HG03558 (cell line): Measurements from ENCODE around the gene TAF1B.

Experiments
- ATAC-seq: cut with Tn5 transposase; IDR thresholded peaks from one replicate; pipeline ENCODE4 v1.9.1; 2021; ENCODE audit warnings: moderate number of reproducible peaks; ENCODE audit not compliant: unreplicated experiment; ENCODE audit errors: extremely low read depth

The TAF1B gene

DNA sequence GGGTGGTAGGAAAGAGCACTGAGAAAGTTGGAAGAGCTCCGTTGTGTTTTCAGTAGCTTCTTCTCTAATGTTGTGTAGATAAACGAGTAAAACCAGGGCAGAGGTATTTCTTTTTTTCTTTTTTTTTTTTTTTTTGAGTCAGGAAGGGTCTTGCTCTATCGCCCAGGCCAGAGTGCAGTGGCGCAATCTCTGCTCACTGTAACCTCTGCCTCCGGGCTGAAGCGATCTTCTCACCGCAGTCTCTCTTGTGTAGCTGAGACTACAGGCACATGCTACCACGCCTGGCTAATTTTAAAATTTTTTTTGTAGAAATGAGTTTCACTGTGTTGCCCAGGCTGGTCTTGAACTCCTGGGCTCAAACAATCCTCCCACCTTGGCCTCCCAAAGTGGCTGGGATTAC is 114.8 kb downstream of the TAF1B start:
- no peak for ATAC-seq

- ATAC-seq, result no peak
Observed at GRCh38 chr2:9959262-9959661, 116.0 kb downstream of the TAF1B start.

GRCh38 chr2:9961013-9961412 is 117.7 kb downstream of the TAF1B start:
- no peak for ATAC-seq

DNA sequence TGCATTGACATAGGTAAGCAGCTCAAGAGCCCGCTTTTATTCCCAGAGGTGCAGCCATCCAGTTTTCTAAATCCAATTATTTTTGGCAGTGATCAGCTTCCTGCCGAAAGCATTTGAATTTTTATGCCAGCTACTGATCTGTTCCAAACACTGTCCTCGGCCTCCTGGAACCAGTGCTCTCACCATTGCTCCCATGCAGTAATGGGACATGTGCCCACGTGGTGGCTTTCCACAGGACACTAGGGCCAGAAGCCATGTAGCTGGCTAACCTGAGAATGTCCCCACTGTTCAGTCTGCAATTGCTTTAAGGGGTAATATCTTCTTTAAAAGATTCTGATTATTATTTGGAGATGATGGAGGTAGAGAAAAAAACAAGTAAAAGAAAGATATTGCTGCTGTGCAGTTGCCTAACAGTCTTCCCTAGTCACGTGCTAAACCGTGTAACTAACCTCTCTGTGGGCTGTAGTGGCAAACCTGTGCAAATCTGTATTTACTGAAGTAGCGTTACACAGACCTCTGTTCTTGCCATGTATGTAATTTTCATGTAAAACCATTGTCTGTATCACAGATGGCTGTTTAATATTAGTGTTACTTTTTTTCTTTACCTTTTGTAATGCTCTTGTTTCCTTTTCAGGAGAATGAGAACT is 121.2 kb downstream of the TAF1B start:
- ATAC-seq, result no peak

GRCh38 chr2:9965119-9965822 is 122.0 kb downstream of the TAF1B start:
- no peak for ATAC-seq

- no peak for ATAC-seq
Observed at GRCh38 chr2:9966491-9967022, 123.3 kb downstream of the TAF1B start.

- ATAC-seq, result no peak
Observed at GRCh38 chr2:9967053-9967775, 123.9 kb downstream of the TAF1B start.

GRCh38 chr2:9968553-9969497 is 125.6 kb downstream of the TAF1B start:
- no peak for ATAC-seq

DNA sequence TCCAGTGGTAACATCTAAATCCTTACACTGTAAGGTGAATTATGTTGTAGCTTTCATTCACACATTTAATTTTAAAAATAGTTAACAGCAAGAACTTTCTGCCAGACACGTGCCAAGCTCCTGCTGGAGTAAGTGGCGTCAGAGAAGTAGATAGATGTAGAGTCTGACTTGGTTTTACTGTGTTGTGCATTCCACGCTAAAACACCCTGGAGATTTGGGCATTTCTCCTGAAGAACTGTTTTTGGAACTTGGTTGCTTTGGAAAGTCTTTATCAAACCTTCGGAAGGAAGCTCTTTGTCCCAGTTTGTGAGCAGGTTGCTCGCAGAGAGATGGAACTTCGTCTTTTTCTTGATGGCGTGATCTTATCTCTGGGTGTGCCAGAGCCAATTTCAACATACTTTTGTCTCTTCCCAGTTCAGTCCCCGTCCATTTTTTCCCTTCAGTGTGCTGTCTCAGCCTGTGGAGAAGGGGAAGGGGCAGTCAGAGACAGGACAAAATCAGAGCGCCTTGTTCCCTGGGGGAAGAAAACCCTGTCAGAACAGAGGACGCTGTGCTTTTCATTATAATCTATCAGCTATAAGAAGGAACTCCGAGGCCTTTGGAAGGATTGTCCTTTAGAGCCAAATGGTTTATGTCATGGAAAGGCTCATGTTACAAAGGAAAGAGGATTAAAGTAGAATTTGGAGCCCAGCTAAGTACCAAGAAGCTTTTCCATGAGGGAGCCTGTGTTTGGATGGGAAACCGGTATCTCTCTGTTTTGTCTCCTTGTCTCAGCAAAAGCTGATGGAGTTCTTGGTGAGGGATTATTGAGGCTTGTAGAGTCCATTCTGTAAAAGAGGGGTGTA is 127.1 kb downstream of the TAF1B start:
- no peak for ATAC-seq

- ATAC-seq, result no peak
Observed at GRCh38 chr2:9971105-9971818, 128.0 kb downstream of the TAF1B start.

GRCh38 chr2:9971890-9972289 is 128.6 kb downstream of the TAF1B start:
- no peak for ATAC-seq

DNA sequence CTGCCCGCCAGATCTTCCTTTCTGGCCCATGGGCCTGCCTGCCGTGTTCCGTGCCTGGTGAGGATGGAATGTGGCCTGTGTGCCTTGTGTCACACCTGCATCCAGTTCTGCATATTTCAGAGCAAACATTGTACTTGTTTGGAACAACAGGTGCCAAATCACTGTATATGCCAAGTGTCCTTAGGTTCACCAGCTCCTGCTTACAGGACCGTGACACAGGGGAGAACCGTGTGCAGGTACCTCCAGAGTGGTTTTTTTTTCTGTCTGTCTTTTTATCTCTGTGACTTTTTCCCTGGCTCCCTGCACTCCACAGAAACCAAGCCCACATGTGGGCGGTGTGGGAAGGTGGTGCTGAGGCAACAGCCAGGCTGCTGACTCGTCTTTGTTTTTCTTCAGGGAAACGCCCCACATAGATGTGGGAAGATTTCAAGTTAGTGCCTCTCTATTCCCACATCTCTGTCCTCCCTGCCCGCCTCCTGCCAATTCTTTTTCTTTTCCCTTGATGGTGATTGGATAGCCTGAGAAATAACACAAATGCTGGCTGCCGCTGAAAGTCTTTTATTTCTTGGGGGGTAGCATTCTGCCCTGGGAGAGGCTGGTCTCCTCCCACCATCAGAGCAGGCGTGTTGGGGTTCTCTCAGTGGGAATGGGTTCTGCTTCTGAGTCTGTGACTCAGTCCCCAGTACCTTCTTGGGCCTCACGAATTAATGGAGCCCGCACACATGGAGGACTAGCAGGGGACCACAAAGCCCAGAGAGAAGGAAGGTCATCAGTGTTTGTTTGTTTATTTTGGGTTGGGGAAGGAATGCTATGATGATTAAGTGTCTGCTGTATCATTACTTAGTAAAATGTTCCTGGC is 129.6 kb downstream of the TAF1B start:
- no peak for ATAC-seq

DNA sequence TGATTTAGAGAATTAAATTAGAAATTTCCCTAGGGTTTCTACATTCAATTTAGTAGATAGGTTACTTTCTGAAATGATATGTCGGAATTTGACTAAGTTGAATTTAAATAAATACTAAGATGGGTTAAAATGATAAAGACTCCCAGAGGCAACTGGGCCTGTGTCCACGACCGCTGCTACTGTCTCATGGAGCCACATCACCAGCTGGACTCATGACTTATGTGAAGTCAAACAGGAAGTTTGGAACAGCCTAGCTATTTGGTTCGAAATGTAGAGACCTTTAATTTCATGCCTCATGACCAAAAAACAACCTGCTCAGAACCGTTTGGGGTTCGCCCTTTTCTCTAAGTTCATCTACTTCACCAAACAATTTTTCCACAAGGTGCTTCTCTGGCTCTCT is 130.4 kb downstream of the TAF1B start:
- ATAC-seq, result no peak

- no peak for ATAC-seq
Observed at GRCh38 chr2:9974343-9974742, 131.1 kb downstream of the TAF1B start.

- ATAC-seq, result no peak
Observed at GRCh38 chr2:9975328-9975727, 132.1 kb downstream of the TAF1B start.

DNA sequence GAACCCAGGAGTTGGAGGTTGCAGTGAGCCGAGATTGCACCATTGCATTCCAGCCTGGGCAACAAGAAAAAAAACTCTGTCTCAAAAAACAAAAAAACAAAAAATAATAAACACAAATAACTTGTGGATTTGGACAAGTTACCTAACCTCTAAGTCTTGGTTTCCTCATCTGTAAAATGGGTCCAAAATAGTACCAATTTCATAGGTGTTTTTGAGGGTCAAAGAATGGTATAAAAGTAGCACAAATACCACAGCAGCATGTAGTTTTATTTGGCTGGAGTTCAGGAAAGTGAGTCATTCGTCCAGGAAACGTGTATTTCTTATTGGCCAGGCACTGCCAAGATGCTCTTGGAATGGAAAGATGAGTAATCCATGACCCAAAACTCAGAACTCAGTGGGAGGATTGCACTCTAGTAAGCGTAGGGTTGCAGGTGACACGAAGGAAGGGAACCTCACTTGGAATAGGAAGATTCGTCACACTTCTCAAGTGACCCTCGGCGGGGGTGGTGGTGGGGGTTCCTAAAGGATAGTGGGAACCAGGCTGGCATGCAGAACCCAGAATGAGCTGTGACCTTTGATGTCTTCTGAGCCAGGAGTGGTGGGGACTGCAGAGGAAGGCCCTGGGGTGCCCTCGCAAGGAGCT is 132.7 kb downstream of the TAF1B start:
- ATAC-seq, result no peak

- no peak for ATAC-seq
Observed at GRCh38 chr2:9979977-9980376, 136.7 kb downstream of the TAF1B start.
